Vagina (tissue), 2 donors: Measurements from ENCODE around the gene ELOVL6.

Experiments
- POLR2A ChIP-seq, 2 donors: fragments of 450-650 bp; IDR thresholded peaks; one replicate each; pipeline ENCODE4 v1.6.1; 2017; ENCODE audit warnings: antibody characterized with exemption in 2 of 2, mild to moderate bottlenecking in 2 of 2, moderate library complexity in 2 of 2
- POLR2AphosphoS5 ChIP-seq, 2 donors: sonication (generic); formaldehyde crosslinking; IDR thresholded peaks; one replicate each; pipeline ENCODE4 v1.9.0; 2017; ENCODE audit warnings: antibody characterized with exemption in 2 of 2, mild to moderate bottlenecking in 2 of 2, low read depth in 1 of 2; ENCODE audit not compliant: insufficient read depth in 1 of 2
- TF ChIP-seq, protein P1 (sequence below), 3 experiments: fragments of 450-650 bp in 2 of 3; fragments of 200-600 bp in 1 of 3; sonication (generic) in 1 of 3; IDR thresholded peaks; one replicate each; pipeline ENCODE4 v1.5.1; 2017 to 2019; ENCODE audit warnings: antibody characterized with exemption in 3 of 3, mild to moderate bottlenecking in 2 of 3, moderate library complexity in 2 of 3

DNA sequence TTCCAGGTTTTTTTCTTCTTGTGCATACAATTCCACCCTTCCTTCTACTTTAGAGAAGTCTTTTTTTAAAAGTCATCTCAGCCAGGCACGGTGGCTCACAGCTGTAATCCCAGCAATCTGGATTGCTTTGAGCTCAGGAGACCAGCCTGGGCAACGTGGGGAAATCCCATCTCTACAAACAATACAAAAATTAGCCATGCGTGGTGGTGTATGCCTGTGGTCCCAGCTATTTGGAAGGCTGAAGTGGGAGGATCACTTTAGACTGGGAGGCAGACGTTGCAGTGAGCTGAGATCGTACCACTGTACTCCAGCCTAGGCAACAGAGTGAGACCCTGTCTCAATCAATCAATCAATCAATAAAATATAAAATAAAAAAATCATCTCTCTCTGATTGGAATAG is 14.8 kb downstream of the ELOVL6 start:
- TF ChIP-seq POLR2AphosphoS5 (IDR thresholded peaks at IDR 0.05; ENCODE audit: insufficient read depth in 1 of 2, low read depth in 1 of 2) = no peak
- TF ChIP-seq, protein P1, sequence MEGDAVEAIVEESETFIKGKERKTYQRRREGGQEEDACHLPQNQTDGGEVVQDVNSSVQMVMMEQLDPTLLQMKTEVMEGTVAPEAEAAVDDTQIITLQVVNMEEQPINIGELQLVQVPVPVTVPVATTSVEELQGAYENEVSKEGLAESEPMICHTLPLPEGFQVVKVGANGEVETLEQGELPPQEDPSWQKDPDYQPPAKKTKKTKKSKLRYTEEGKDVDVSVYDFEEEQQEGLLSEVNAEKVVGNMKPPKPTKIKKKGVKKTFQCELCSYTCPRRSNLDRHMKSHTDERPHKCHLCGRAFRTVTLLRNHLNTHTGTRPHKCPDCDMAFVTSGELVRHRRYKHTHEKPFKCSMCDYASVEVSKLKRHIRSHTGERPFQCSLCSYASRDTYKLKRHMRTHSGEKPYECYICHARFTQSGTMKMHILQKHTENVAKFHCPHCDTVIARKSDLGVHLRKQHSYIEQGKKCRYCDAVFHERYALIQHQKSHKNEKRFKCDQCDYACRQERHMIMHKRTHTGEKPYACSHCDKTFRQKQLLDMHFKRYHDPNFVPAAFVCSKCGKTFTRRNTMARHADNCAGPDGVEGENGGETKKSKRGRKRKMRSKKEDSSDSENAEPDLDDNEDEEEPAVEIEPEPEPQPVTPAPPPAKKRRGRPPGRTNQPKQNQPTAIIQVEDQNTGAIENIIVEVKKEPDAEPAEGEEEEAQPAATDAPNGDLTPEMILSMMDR (IDR thresholded peaks at IDR 0.05) = no peak
- TF ChIP-seq POLR2A (IDR thresholded peaks at IDR 0.05) = no peak
